GM23248 (cell line): ENCODE measurements around the gene RNF213. TPM values are rescaled to one million over a fixed set of nuclear protein-coding genes. Genes with fewer than 3 reads are reported as not detected.

Experiments used
- DNase-seq: peaks from one replicate; pipeline ENCODE4 v3.0.0-alpha.2; 2015
- H2AFZ ChIP-seq: fragments of 200-600 bp; sonication (generic); 2 replicates; pipeline ENCODE4 v1.6.1; 2016; ENCODE audit warnings: antibody characterized with exemption
- H3F3A ChIP-seq: fragments of 200-600 bp; sonication (generic); 2 replicates; pipeline ENCODE4 v1.6.1; 2016; ENCODE audit warnings: mild to moderate bottlenecking, antibody characterized with exemption, mixed run types; ENCODE audit not compliant: insufficient read depth
- H3K27ac ChIP-seq: fragments of 200-600 bp; sonication (generic); 2 replicates; pipeline ENCODE4 v1.5.1; 2016; ENCODE audit warnings: mild to moderate bottlenecking
- H3K27me3 ChIP-seq: fragments of 200-600 bp; sonication (generic); replicated peaks from 2 replicates; pipeline ENCODE4 v1.6.1; 2016; ENCODE audit warnings: mild to moderate bottlenecking; ENCODE audit not compliant: insufficient read depth
- H3K36me3 ChIP-seq: fragments of 200-600 bp; sonication (generic); 2 replicates; pipeline ENCODE4 v1.6.1; 2016; ENCODE audit warnings: low read depth, mild to moderate bottlenecking
- H3K4me1 ChIP-seq: fragments of 200-600 bp; sonication (generic); 2 replicates; pipeline ENCODE4 v1.6.1; 2016; ENCODE audit warnings: mild to moderate bottlenecking; ENCODE audit not compliant: insufficient read depth
- H3K4me2 ChIP-seq: fragments of 200-600 bp; sonication (generic); one replicate; pipeline ENCODE4 v1.6.1; 2016; ENCODE audit warnings: mild to moderate bottlenecking; ENCODE audit not compliant: unreplicated experiment
- H3K4me3 ChIP-seq: fragments of 200-600 bp; sonication (generic); 2 replicates; pipeline ENCODE4 v1.5.1; 2016; ENCODE audit warnings: mild to moderate bottlenecking
- H3K79me2 ChIP-seq: fragments of 200-600 bp; sonication (generic); 2 replicates; pipeline ENCODE4 v1.6.1; 2016; ENCODE audit warnings: mild to moderate bottlenecking; ENCODE audit not compliant: insufficient read depth
- H3K9ac ChIP-seq: fragments of 200-600 bp; sonication (generic); 2 replicates; pipeline ENCODE4 v1.6.1; 2016; ENCODE audit warnings: mild to moderate bottlenecking
- H3K9me2 ChIP-seq: fragments of 200-600 bp; sonication (generic); 2 replicates; pipeline ENCODE4 v1.6.1; 2016; ENCODE audit warnings: mixed run types, mild to moderate bottlenecking, moderate library complexity; ENCODE audit not compliant: insufficient read depth
- H3K9me3 ChIP-seq: fragments of 200-600 bp; sonication (generic); one replicate; pipeline ENCODE4 v1.6.1; 2017; ENCODE audit warnings: low read depth
- H4K20me1 ChIP-seq: fragments of 200-600 bp; sonication (generic); 2 replicates; pipeline ENCODE4 v1.6.0; 2016; ENCODE audit not compliant: insufficient read depth
- EZH2 ChIP-seq: fragments of 200-600 bp; sonication (generic); IDR thresholded peaks from 2 replicates; pipeline ENCODE4 v1.6.1; 2018; ENCODE audit warnings: antibody characterized with exemption, mild to moderate bottlenecking; ENCODE audit not compliant: insufficient read depth, poor library complexity, severe bottlenecking
- EZH2phosphoT487 ChIP-seq: fragments of 200-600 bp; sonication (generic); IDR thresholded peaks from 2 replicates; pipeline ENCODE4 v1.6.1; 2018; ENCODE audit warnings: antibody characterized with exemption, moderate library complexity, mild to moderate bottlenecking, low read depth; ENCODE audit not compliant: insufficient read depth
- WGBS, 2 experiments: methylation state at CpG; one replicate each; pipeline ENCODE4 v1.1.6; 2015 to 2017; ENCODE audit warnings: low lambda C conversion rate in 2 of 2, low coverage in 1 of 2; ENCODE audit errors: missing lambda C conversion rate in 2 of 2; 5-methylcytosine and 5-hydroxymethylcytosine counted together
- in situ Hi-C: fragments of 300-500 bp; cut with MboI; formaldehyde crosslinking; loops from 2 replicates; pipeline ENCODE4 v1.15.0; 2020
- polyA plus RNA-seq: library from polyadenylated mRNA; unstranded; fragments of >200 nt; fragmentation: Nextera tagmentation; extraction: Ambion mirVana; gene quantifications from 2 replicates; pipeline ENCODE4 v1.2.1, GENCODE V29; 2016
- total RNA-seq: library from RNA; depleted of rRNA; stranded (reverse); fragments of >200 nt; shearing (Covaris generic); gene quantifications from 2 replicates; pipeline ENCODE4 v1.2.3, GENCODE V29; 2014

Gene RNF213
- total and polyA plus RNA-seq, 2 experiments from 2014 or later: 18.8 to 45.0 TPM

GRCh38 chr17:80267391-80267790, 6.7 kb downstream of the RNF213 start:
- no peak overlapping the region for H3K4me2 ChIP-seq
- in situ Hi-C loops: no loop called here

GRCh38 chr17:80268427-80268826, 7.8 kb downstream of the RNF213 start:
- H3K9me3 ChIP-seq: no peaks in the 10 kb centered on the region
- WGBS, 2 experiments: 85 to 95% methylated on average over 4 of the region's 4 CpGs
- H3K9me2 ChIP-seq: no peaks in the 10 kb centered on the region
- no peak overlapping the region for H3K9ac ChIP-seq
- in situ Hi-C loops: no loop called here
- H3K4me2 ChIP-seq: no peak overlapping the region
- TF ChIP-seq EZH2 (no peak), EZH2phosphoT487 (no peak)
- peaks cover 3% of the 10 kb centered on the region; the same call in 1 of the 2 replicates for H3K36me3 ChIP-seq
- no peak for DNase-seq
- no peaks in the 10 kb centered on the region; the same call in 1 of the 2 replicates for H3F3A ChIP-seq
- H3K79me2 ChIP-seq: peaks cover 25% of the 10 kb centered on the region
- H3K27me3 ChIP-seq: no peaks in the 10 kb centered on the region
- no peaks in the 10 kb centered on the region for H4K20me1 ChIP-seq
- no peak overlapping the region for H2AFZ ChIP-seq
- peaks cover 5% of the 10 kb centered on the region; the same call in 1 of the 2 replicates for H3K4me1 ChIP-seq
- no peak overlapping the region for H3K27ac ChIP-seq
- no peak overlapping the region for H3K4me3 ChIP-seq

More at GRCh38 chr17:80267391-80267790, 6.7 kb downstream of the RNF213 start:
- Histone ChIP-seq H2AFZ (no peak overlapping the region), H3K4me1 (peaks cover 9% of the 10 kb centered on the region), H3K9me3 (no peaks in the 10 kb centered on the region), H3K27me3 (no peaks in the 10 kb centered on the region), H3F3A (peaks cover 2% of the 10 kb centered on the region; the same call in 1 of the 2 replicates), H4K20me1 (no peaks in the 10 kb centered on the region), H3K27ac (no peak overlapping the region), H3K36me3 (peaks cover 3% of the 10 kb centered on the region; the same call in 1 of the 2 replicates), H3K9me2 (no peaks in the 10 kb centered on the region), H3K9ac (no peak overlapping the region), H3K79me2 (peaks cover 34% of the 10 kb centered on the region), H3K4me3 (no peak overlapping the region)
- WGBS, 2 experiments: 95 to 97% methylated on average over 6 of the region's 6 CpGs
- DNase-seq: no peak
- TF ChIP-seq EZH2 (no peak), EZH2phosphoT487 (no peak)

- Histone ChIP-seq H3K4me1 (no peaks in the 10 kb centered on the region), H3K79me2 (peaks cover 15% of the 10 kb centered on the region), H3K9me2 (no peaks in the 10 kb centered on the region), H3K27me3 (no peaks in the 10 kb centered on the region), H3F3A (no peaks in the 10 kb centered on the region; the same call in 1 of the 2 replicates), H3K4me3 (no peak overlapping the region), H4K20me1 (no peaks in the 10 kb centered on the region), H3K4me2 (no peak overlapping the region), H3K36me3 (peaks cover 3% of the 10 kb centered on the region; the same call in 1 of the 2 replicates), H3K9ac (no peak overlapping the region), H3K27ac (no peak overlapping the region), H3K9me3 (no peaks in the 10 kb centered on the region), H2AFZ (no peak overlapping the region)
- in situ Hi-C loops: no loop called here
- 95 to 97% methylated on average over 2 of the region's 2 CpGs for WGBS, 2 experiments
- no peak for DNase-seq
- TF ChIP-seq EZH2 (no peak), EZH2phosphoT487 (no peak)
Observed at GRCh38 chr17:80269405-80269807, 8.8 kb downstream of the RNF213 start.

- WGBS, 2 experiments: 85 to 86% methylated on average over 10 of the region's 10 CpGs
- no peak for TF ChIP-seq EZH2phosphoT487
- no peak for TF ChIP-seq EZH2
Observed at GRCh38 chr17:80270104-80270503, 9.5 kb downstream of the RNF213 start.

More at GRCh38 chr17:80270104-80270503, 9.5 kb downstream of the RNF213 start:
- Histone ChIP-seq H3K4me1 (no peaks in the 10 kb centered on the region), H3K9me2 (no peaks in the 10 kb centered on the region), H3K4me2 (no peak overlapping the region), H3F3A (no peaks in the 10 kb centered on the region; the same call in 1 of the 2 replicates), H4K20me1 (no peaks in the 10 kb centered on the region), H3K27me3 (no peaks in the 10 kb centered on the region), H3K36me3 (peaks cover 3% of the 10 kb centered on the region; the same call in 1 of the 2 replicates), H3K9ac (no peak overlapping the region), H2AFZ (no peak overlapping the region), H3K79me2 (peaks cover 8% of the 10 kb centered on the region), H3K4me3 (no peak overlapping the region), H3K27ac (no peak overlapping the region), H3K9me3 (no peaks in the 10 kb centered on the region)
- in situ Hi-C loops: no loop called here
- no peak for DNase-seq
